GM10847 (cell line): ENCODE measurements around the gene ATRNL1.

Source experiments
- POLR2A ChIP-seq: IDR thresholded peaks from 2 replicates; pipeline ENCODE4 v1.6.1; 2011; ENCODE audit not compliant: insufficient read length; ENCODE audit errors: extremely low read depth

The ATRNL1 gene

GRCh38 chr10:115272482-115272881 is 179.3 kb downstream of the ATRNL1 start:
- TF ChIP-seq POLR2A, result no peak

GRCh38 chr10:115278294-115278693 is 185.1 kb downstream of the ATRNL1 start:
- TF ChIP-seq POLR2A, result no peak

- no peak for TF ChIP-seq POLR2A
Measured at GRCh38 chr10:115295213-115295805, 202.1 kb downstream of the ATRNL1 start.

- TF ChIP-seq POLR2A, result no peak
Measured at GRCh38 chr10:115300080-115300479, 206.9 kb downstream of the ATRNL1 start.

- no peak for TF ChIP-seq POLR2A
Measured at GRCh38 chr10:115321360-115321759, 228.2 kb downstream of the ATRNL1 start.

- TF ChIP-seq POLR2A, result no peak
Measured at GRCh38 chr10:115328331-115328730, 235.2 kb downstream of the ATRNL1 start.

GRCh38 chr10:115335366-115335765 is 242.2 kb downstream of the ATRNL1 start:
- no peak for TF ChIP-seq POLR2A

GRCh38 chr10:115355162-115355760 is 262.1 kb downstream of the ATRNL1 start:
- TF ChIP-seq POLR2A, result no peak

- no peak for TF ChIP-seq POLR2A
Measured at GRCh38 chr10:115379064-115379463, 285.9 kb downstream of the ATRNL1 start.

GRCh38 chr10:115384665-115385064 is 291.5 kb downstream of the ATRNL1 start:
- TF ChIP-seq POLR2A, result no peak

- TF ChIP-seq POLR2A, result no peak
Measured at GRCh38 chr10:115390607-115391006, 297.4 kb downstream of the ATRNL1 start.

GRCh38 chr10:115398026-115398425 is 304.9 kb downstream of the ATRNL1 start:
- TF ChIP-seq POLR2A, result no peak

GRCh38 chr10:115402699-115403098 is 309.5 kb downstream of the ATRNL1 start:
- no peak for TF ChIP-seq POLR2A

GRCh38 chr10:115409347-115409746 is 316.2 kb downstream of the ATRNL1 start:
- TF ChIP-seq POLR2A, result no peak

- TF ChIP-seq POLR2A, result no peak
Measured at GRCh38 chr10:115417585-115418265, 324.6 kb downstream of the ATRNL1 start.

- no peak for TF ChIP-seq POLR2A
Measured at GRCh38 chr10:115422624-115423023, 329.5 kb downstream of the ATRNL1 start.
